Endodermal cell (in vitro differentiated cells): ENCODE results near the gene NHP2. TPM values are rescaled to one million over a fixed set of nuclear protein-coding genes. Genes with fewer than 3 reads are reported as not detected.
"Not testable (repeated sequence)": the region's sequence is repeated elsewhere in the genome, so short reads cannot be mapped to it uniquely, and the experiment has no call there.

ENCODE experiments used
- DNase-seq: peaks from one replicate; pipeline ENCODE4 v3.0.0-alpha.2; 2017
- H3K27ac ChIP-seq: 2 replicates; pipeline ENCODE4 v1.5.1; 2013; ENCODE audit warnings: mild to moderate bottlenecking, low read depth, low read length, moderate library complexity
- H3K27me3 ChIP-seq: 2 replicates; pipeline ENCODE4 v1.6.1; 2013; ENCODE audit warnings: mild to moderate bottlenecking, low read length, moderate library complexity; ENCODE audit not compliant: insufficient read depth, control insufficient read depth, poor library complexity, severe bottlenecking
- H3K36me3 ChIP-seq: 2 replicates; pipeline ENCODE4 v1.7.0; 2013; ENCODE audit warnings: mild to moderate bottlenecking, low read length, moderate library complexity; ENCODE audit not compliant: control insufficient read depth, insufficient read depth
- H3K4me1 ChIP-seq: one replicate; pipeline ENCODE4 v1.7.0; 2013; ENCODE audit warnings: low read length; ENCODE audit not compliant: control insufficient read depth, insufficient read depth
- H3K4me3 ChIP-seq: 2 replicates; pipeline ENCODE4 v1.5.1; 2013; ENCODE audit warnings: mild to moderate bottlenecking, low read length, moderate library complexity
- H3K9ac ChIP-seq: 2 replicates; pipeline ENCODE4 v1.6.1; 2013; ENCODE audit warnings: mild to moderate bottlenecking, low read length, moderate library complexity; ENCODE audit not compliant: poor library complexity, severe bottlenecking; ENCODE audit errors: extremely low read depth
- H3K9me3 ChIP-seq: 2 replicates; pipeline ENCODE4 v1.6.1; 2013; ENCODE audit warnings: mild to moderate bottlenecking, low read length, moderate library complexity; ENCODE audit not compliant: control insufficient read depth
- H3K27ac Mint-ChIP-seq: 2 replicates; pipeline ENCODE4 v1.8.0; 2020; ENCODE audit warnings: mixed read lengths
- H3K27me3 Mint-ChIP-seq: 2 replicates; pipeline ENCODE4 v1.8.0; 2021; ENCODE audit warnings: mild to moderate bottlenecking, mixed read lengths; ENCODE audit not compliant: insufficient read depth
- H3K36me3 Mint-ChIP-seq: 2 replicates; pipeline ENCODE4 v1.8.0; 2020; ENCODE audit warnings: low read depth, mixed read lengths
- H3K4me1 Mint-ChIP-seq: 2 replicates; pipeline ENCODE4 v1.8.0; 2020; ENCODE audit warnings: mixed read lengths
- H3K4me3 Mint-ChIP-seq: 2 replicates; pipeline ENCODE4 v1.8.0; 2020; ENCODE audit warnings: mild to moderate bottlenecking, moderate library complexity, mixed read lengths
- H3K9me3 Mint-ChIP-seq: 2 replicates; pipeline ENCODE4 v1.8.0; 2020; ENCODE audit warnings: mild to moderate bottlenecking, mixed read lengths
- CTCF ChIP-seq: fragments of 200-600 bp; sonication (generic); conservative IDR thresholded peaks from 2 replicates; pipeline ENCODE4 v1.5.0; 2021; ENCODE audit warnings: antibody characterized with exemption, mild to moderate bottlenecking
- WGBS, 2 experiments: methylation state at CpG; one replicate each; pipeline versions ENCODE4 v1.1.5 to v1.1.7; 2013; ENCODE audit warnings: missing lambda C conversion rate in 2 of 2, mixed read lengths in 1 of 2; ENCODE audit not compliant: insufficient coverage in 1 of 2, insufficient read length in 1 of 2; 5-methylcytosine and 5-hydroxymethylcytosine counted together
- total RNA-seq, 2 donors: library from RNA; stranded (reverse); fragmentation: NEBNext Ultra II Directional in 1 of 2; extraction: Animal tissue kit (Norgen Biotek cat#: 25700) in 1 of 2; gene quantifications; 2 replicates in 1 of 2; 3 replicates in 1 of 2; pipeline ENCODE4 v1.2.1, GENCODE V29; 2021

NHP2 gene
- total RNA-seq, 2 donors from 2014 or later = 174 to 176 TPM

- DNase-seq = peak; percentile 92
- Mint-ChIP-seq H3K4me1 (peaks cover 15% of the 10 kb centered on the region), H3K4me3 (peak within 1 kb of the TSS; percentile 69), H3K27me3 (no peaks in the 10 kb centered on the region), H3K27ac (peak within 1 kb of the TSS; percentile 92), H3K9me3 (no peaks in the 10 kb centered on the region), H3K36me3 (peaks cover 17% of the 10 kb centered on the region)
- Histone ChIP-seq H3K4me3 (peak within 1 kb of the TSS; percentile 86), H3K27me3 (no peaks in the 10 kb centered on the region), H3K9me3 (no peaks in the 10 kb centered on the region), H3K36me3 (peaks cover 11% of the 10 kb centered on the region), H3K9ac (peak within 1 kb of the TSS; percentile 79), H3K4me1 (peaks cover 7% of the 10 kb centered on the region), H3K27ac (peak within 1 kb of the TSS; percentile 74)
- no peak for TF ChIP-seq CTCF
- 0% methylated on average over 31 to 102 of the region's 102 CpGs for WGBS, 2 experiments
Measured at GRCh38 chr5:178130576-178131445, 22.9 kb downstream of the NHP2 start, which contains the start of gene RMND5B. Gene RMND5B, plus strand, starts transcription at chr5:178131014. Its CDS starts 7,106 bp downstream, at chr5:178138120.

- WGBS, 2 experiments = 33 to 60% methylated on average over 1 to 11 of the region's 11 CpGs
- Histone ChIP-seq H3K4me3 (peak overlapping the region; percentile 86), H3K27ac (peak overlapping the region; percentile 74), H3K9ac (peak overlapping the region; percentile 79)
- H3K27me3 ChIP-seq, H3K27me3 Mint-ChIP-seq, H3K4me1 ChIP-seq, H3K9me3 ChIP-seq, DNase-seq, H3K36me3 ChIP-seq, H3K9me3 Mint-ChIP-seq: not testable (repeated sequence)
- H3K27ac Mint-ChIP-seq = peak overlapping the region; percentile 92
- H3K4me3 Mint-ChIP-seq = peak overlapping the region; percentile 69
- peaks cover 15% of the 10 kb centered on the region for H3K4me1 Mint-ChIP-seq
- H3K36me3 Mint-ChIP-seq = peaks cover 13% of the 10 kb centered on the region
Measured at GRCh38 chr5:178130234-178130575, 23.5 kb downstream of the NHP2 start.

GRCh38 chr5:178129296-178129695 is 24.4 kb downstream of the NHP2 start:
- Mint-ChIP-seq H3K4me3 (peak overlapping the region; percentile 69), H3K9me3 (no peaks in the 10 kb centered on the region), H3K36me3 (peaks cover 10% of the 10 kb centered on the region), H3K27me3 (no peaks in the 10 kb centered on the region), H3K4me1 (peaks cover 15% of the 10 kb centered on the region), H3K27ac (no peak overlapping the region)
- no peaks in the 10 kb centered on the region for H3K9me3 ChIP-seq
- no peak overlapping the region for H3K27ac ChIP-seq
- peak; percentile 48 for DNase-seq
- no peak overlapping the region for H3K9ac ChIP-seq
- no peak overlapping the region for H3K4me3 ChIP-seq
- 89 to 91% methylated on average over 3 to 9 of the region's 9 CpGs for WGBS, 2 experiments
- H3K36me3 ChIP-seq = peaks cover 4% of the 10 kb centered on the region
- TF ChIP-seq CTCF = no peak
- H3K4me1 ChIP-seq = peaks cover 7% of the 10 kb centered on the region
- no peaks in the 10 kb centered on the region for H3K27me3 ChIP-seq

GRCh38 chr5:178127300-178128009 is 26.2 kb downstream of the NHP2 start:
- peaks cover 15% of the 10 kb centered on the region for H3K4me1 Mint-ChIP-seq
- H3K36me3 ChIP-seq = peaks cover 11% of the 10 kb centered on the region
- not testable (repeated sequence) for H3K27me3 ChIP-seq, H3K36me3 Mint-ChIP-seq, H3K9ac ChIP-seq, H3K9me3 ChIP-seq, H3K4me3 Mint-ChIP-seq, H3K4me3 ChIP-seq, H3K27me3 Mint-ChIP-seq, H3K4me1 ChIP-seq, H3K9me3 Mint-ChIP-seq, H3K27ac ChIP-seq
- H3K27ac Mint-ChIP-seq = peak overlapping the region; percentile 90
- WGBS, 2 experiments = 91 to 94% methylated on average over 9 to 13 of the region's 14 CpGs
- DNase-seq = peak; percentile 72
